CD4-positive, alpha-beta T cell (primary cell): ENCODE results near the gene SERTAD3. TPM values are rescaled to one million over a fixed set of nuclear protein-coding genes. Genes with fewer than 3 reads are reported as not detected.
"Not testable (repeated sequence)": the region's sequence is repeated elsewhere in the genome, so short reads cannot be mapped to it uniquely, and the experiment has no call there.

Experiments used
- ATAC-seq: fragments of 200-7000 bp; cut with Tn5 transposase; one replicate; pipeline ENCODE4 v1.10.0; 2022; ENCODE audit warnings: mild to moderate bottlenecking; ENCODE audit not compliant: poor library complexity
- CTCF ChIA-PET: fragments of 350-600 bp; sonication (Branson Sonifier 250); formaldehyde crosslinking; loops from one replicate; lab custom pipeline; 2021; ENCODE audit warnings: antibody characterized with exemption, inconsistent platforms; lab: Charles Lee
- POLR2A ChIA-PET: fragments of 350-600 bp; sonication (Branson Sonifier 250); formaldehyde crosslinking; loops from one replicate; lab custom pipeline; 2021; ENCODE audit warnings: antibody characterized with exemption, inconsistent platforms; lab: Charles Lee
- DNase-seq, 14 experiments: peaks; one replicate each; pipeline ENCODE4 v3.0.0-alpha.2; 2013 to 2020; ENCODE audit warnings: mixed read lengths in 2 of 14
- H3K27ac ChIP-seq, 2 donors: one replicate each; pipeline versions ENCODE4 v1.5.1 to v1.7.0; 2013; ENCODE audit warnings: low read length in 2 of 2, low read depth in 1 of 2, mild to moderate bottlenecking in 1 of 2
- H3K27me3 ChIP-seq, 2 experiments: 1 replicate in 1 of 2; 2 replicates in 1 of 2; pipeline versions ENCODE4 v1.6.1 to v1.7.0; 2013; ENCODE audit warnings: low read length in 2 of 2, control low read depth in 1 of 2, mild to moderate bottlenecking in 1 of 2, moderate library complexity in 1 of 2; ENCODE audit not compliant: insufficient read depth in 2 of 2, control insufficient read depth in 1 of 2
- H3K36me3 ChIP-seq: one replicate; pipeline ENCODE4 v1.6.1; 2013; ENCODE audit warnings: low read length, control low read depth; ENCODE audit not compliant: insufficient read depth
- H3K4me1 ChIP-seq: one replicate; pipeline ENCODE4 v1.6.1; 2013; ENCODE audit warnings: low read length, control low read depth; ENCODE audit not compliant: insufficient read depth
- H3K4me3 ChIP-seq: one replicate; pipeline ENCODE4 v1.5.1; 2013; ENCODE audit warnings: mild to moderate bottlenecking, low read length, moderate library complexity
- H3K9me3 ChIP-seq, 2 experiments: 1 replicate in 1 of 2; 2 replicates in 1 of 2; pipeline versions ENCODE4 v1.6.1 to v1.7.0; 2013; ENCODE audit warnings: low read length in 2 of 2, mild to moderate bottlenecking in 2 of 2, control low read depth in 1 of 2, moderate library complexity in 1 of 2; ENCODE audit not compliant: control insufficient read depth in 1 of 2, insufficient read depth in 1 of 2
- H3K27ac Mint-ChIP-seq: one replicate; pipeline ENCODE4 v1.8.0; 2020; ENCODE audit warnings: mixed read lengths
- H3K27me3 Mint-ChIP-seq: one replicate; pipeline ENCODE4 v1.8.0; 2021; ENCODE audit warnings: mixed read lengths
- H3K36me3 Mint-ChIP-seq: one replicate; pipeline ENCODE4 v1.8.0; 2021; ENCODE audit warnings: low read depth, mixed read lengths
- H3K4me1 Mint-ChIP-seq: one replicate; pipeline ENCODE4 v1.8.0; 2021; ENCODE audit warnings: low read depth, mixed read lengths
- H3K4me3 Mint-ChIP-seq: one replicate; pipeline ENCODE4 v1.8.0; 2020; ENCODE audit warnings: mild to moderate bottlenecking, mixed read lengths
- H3K9me3 Mint-ChIP-seq: one replicate; pipeline ENCODE4 v1.8.0; 2020; ENCODE audit warnings: mixed read lengths
- intact Hi-C, 2 experiments: fragments of 100-400 bp; cut with DNase I in 1 of 2; cut with micrococcal nuclease in 1 of 2; formaldehyde crosslinking; loops; one replicate each; pipeline versions ENCODE4 v1.15.1 to v1.9.0; 2023 to 2025; cut with DNase I, micrococcal nuclease
- total RNA-seq, 174 experiments: library from RNA in 2 of 174; stranded (reverse) in 2 of 174; gene quantifications; one replicate each; pipeline ENCODE4 v1.2.3 and lab custom pipeline; 2021 to 2026
- TF ChIP-seq, protein P1 (sequence below): fragments of 200-600 bp; IDR thresholded peaks from one replicate; pipeline ENCODE4 v1.8.0; 2022; ENCODE audit warnings: antibody characterized with exemption, mild to moderate bottlenecking

SERTAD3 gene
- total RNA-seq, 2 experiments from 2014 or later: 17.4 to 19.2 TPM

DNA sequence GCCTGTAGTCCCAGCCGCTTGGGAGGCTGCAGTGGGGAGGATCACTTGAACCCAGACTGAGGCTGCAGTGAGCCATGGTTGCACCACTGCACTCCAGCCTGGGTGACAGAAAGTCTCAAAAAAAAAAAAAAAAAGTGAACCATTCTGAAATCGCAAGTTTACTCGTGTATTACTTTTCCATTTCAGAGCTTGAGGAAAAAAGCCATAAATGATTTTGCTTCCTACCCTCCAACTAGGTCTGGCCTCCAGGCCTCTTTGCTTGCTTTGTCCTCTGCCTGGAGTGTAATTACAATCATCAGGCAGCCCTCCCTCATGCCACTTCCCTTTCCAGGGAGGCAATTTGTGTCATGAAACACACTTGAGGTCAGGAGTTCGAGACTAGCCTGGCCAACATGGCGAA lies 12.9 kb upstream of the SERTAD3 start:
- ChIA-PET POLR2A (no interaction called here), CTCF (no interaction called here)
- H3K27me3 ChIP-seq: no peaks in the 10 kb centered on the region
- intact Hi-C loops: no loop called here
- ATAC-seq (no peak), DNase-seq (no peak)
- H3K9me3 Mint-ChIP-seq: no peaks in the 10 kb centered on the region
- H3K4me3 ChIP-seq: no peak overlapping the region
- TF ChIP-seq, protein P1, sequence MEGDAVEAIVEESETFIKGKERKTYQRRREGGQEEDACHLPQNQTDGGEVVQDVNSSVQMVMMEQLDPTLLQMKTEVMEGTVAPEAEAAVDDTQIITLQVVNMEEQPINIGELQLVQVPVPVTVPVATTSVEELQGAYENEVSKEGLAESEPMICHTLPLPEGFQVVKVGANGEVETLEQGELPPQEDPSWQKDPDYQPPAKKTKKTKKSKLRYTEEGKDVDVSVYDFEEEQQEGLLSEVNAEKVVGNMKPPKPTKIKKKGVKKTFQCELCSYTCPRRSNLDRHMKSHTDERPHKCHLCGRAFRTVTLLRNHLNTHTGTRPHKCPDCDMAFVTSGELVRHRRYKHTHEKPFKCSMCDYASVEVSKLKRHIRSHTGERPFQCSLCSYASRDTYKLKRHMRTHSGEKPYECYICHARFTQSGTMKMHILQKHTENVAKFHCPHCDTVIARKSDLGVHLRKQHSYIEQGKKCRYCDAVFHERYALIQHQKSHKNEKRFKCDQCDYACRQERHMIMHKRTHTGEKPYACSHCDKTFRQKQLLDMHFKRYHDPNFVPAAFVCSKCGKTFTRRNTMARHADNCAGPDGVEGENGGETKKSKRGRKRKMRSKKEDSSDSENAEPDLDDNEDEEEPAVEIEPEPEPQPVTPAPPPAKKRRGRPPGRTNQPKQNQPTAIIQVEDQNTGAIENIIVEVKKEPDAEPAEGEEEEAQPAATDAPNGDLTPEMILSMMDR: no peak
- H3K27ac Mint-ChIP-seq: no peak overlapping the region
- H3K4me1 Mint-ChIP-seq: no peaks in the 10 kb centered on the region
- H3K27me3 Mint-ChIP-seq: no peaks in the 10 kb centered on the region
- no peaks in the 10 kb centered on the region for H3K4me1 ChIP-seq
- no peaks in the 10 kb centered on the region for H3K36me3 Mint-ChIP-seq
- H3K4me3 Mint-ChIP-seq: no peak overlapping the region
- no peak overlapping the region for H3K27ac ChIP-seq
- no peaks in the 10 kb centered on the region for H3K9me3 ChIP-seq
- no peaks in the 10 kb centered on the region for H3K36me3 ChIP-seq

DNA sequence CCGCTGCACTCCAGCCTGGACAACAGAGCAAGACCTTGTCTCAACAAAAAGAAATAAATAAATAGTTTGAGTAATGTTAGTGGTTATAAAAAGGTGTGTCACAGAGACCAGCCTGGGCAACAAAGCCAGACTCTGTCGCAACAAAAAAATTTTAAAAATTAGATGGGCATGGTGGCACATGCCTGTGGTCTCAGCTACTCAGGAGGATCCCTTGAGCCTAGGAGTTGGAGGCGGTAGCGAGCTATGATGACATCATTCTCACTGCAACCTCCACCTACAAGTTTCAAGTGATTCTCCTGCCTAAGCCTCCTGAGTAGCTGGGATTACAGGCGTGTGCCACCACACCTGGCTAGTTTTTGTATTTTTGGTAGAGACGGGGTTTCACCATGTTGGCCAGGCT lies 9.8 kb upstream of the SERTAD3 start:
- H3K36me3 ChIP-seq, H3K9me3 ChIP-seq, H3K4me1 Mint-ChIP-seq, ATAC-seq, H3K4me3 Mint-ChIP-seq, DNase-seq, H3K27me3 ChIP-seq, H3K4me3 ChIP-seq, H3K9me3 Mint-ChIP-seq, H3K36me3 Mint-ChIP-seq, H3K27ac ChIP-seq, CTCF ChIA-PET, H3K27me3 Mint-ChIP-seq, H3K4me1 ChIP-seq, H3K27ac Mint-ChIP-seq, intact Hi-C loops: not testable (repeated sequence)
- POLR2A ChIA-PET: interaction anchor here (1.7 kb wide), 1 partner anchor 11 kb away, joined by 9 read pairs; the partner anchor contains the start of gene SERTAD3

DNA sequence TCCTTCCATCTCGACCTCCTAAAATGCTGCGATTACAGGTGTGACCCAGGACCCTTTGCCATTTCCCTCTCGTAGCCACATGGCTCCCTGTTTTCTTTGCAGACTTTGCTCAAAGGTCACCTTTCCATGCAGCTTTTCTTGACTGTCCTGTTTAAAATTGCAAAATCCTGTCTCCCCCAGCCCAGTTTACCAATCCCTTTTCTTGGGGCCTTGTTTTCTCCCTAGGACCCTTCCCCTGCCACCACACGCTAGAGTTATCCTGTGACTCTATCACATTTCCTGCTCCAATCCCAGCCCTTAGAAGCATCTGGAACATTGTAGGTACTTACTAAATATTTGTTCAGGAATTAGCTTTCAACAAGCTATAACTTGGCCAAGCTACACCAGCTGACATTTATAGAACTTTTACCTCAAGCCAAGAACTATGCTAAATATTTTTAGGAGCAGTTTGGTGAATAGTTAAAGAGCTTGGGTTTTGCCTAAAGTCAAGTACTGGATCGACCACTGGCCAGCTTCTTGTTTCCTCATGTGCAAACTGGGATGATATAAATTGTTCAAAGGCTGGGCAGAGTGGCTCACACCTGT lies 9.1 kb upstream of the SERTAD3 start:
- ATAC-seq: no peak
- no peaks in the 10 kb centered on the region for H3K9me3 ChIP-seq

More for the DNA sequence above, 9.1 kb upstream of the SERTAD3 start:
- Mint-ChIP-seq H3K27ac (no peak overlapping the region), H3K4me1 (no peaks in the 10 kb centered on the region), H3K27me3 (no peaks in the 10 kb centered on the region), H3K4me3 (no peak overlapping the region), H3K9me3 (no peaks in the 10 kb centered on the region), H3K36me3 (no peaks in the 10 kb centered on the region)
- CTCF ChIA-PET: no interaction called here
- H3K4me3 ChIP-seq: no peak overlapping the region
- POLR2A ChIA-PET: interaction anchor here (1.7 kb wide), 1 partner anchor 10 kb away, joined by 9 read pairs; the partner anchor contains the start of gene SERTAD3
- no peak overlapping the region for H3K27ac ChIP-seq
- no peaks in the 10 kb centered on the region for H3K27me3 ChIP-seq
- no peak for DNase-seq
- intact Hi-C loops: no loop called here
- TF ChIP-seq, protein P1: no peak
- H3K4me1 ChIP-seq: no peaks in the 10 kb centered on the region
- H3K36me3 ChIP-seq: no peaks in the 10 kb centered on the region
